ENCODE measurements around the gene NCMAP.
"Not testable (repeated sequence)": the region's sequence is repeated elsewhere in the genome, so short reads cannot be mapped to it uniquely, and the experiment has no call there.

Gene NCMAP

GRCh38 chr1:24544239-24544638, 11.6 kb upstream of the NCMAP start:
- no peak for DNase-seq

GRCh38 chr1:24545662-24546061, 10.2 kb upstream of the NCMAP start:
- no peak for DNase-seq

- no peak for DNase-seq
These were observed 8.7 kb upstream of the NCMAP start for GRCh38 chr1:24547195-24547594.

- DNase-seq: no peak
These were observed 7.8 kb upstream of the NCMAP start for GRCh38 chr1:24548070-24548469.

- not testable (repeated sequence) for DNase-seq
These were observed 6.7 kb upstream of the NCMAP start for GRCh38 chr1:24549210-24549609.

- peak; percentile 7 for DNase-seq
These were observed 4.5 kb upstream of the NCMAP start for GRCh38 chr1:24551290-24551959.

GRCh38 chr1:24551960-24552571, 3.8 kb upstream of the NCMAP start:
- no peak for DNase-seq

GRCh38 chr1:24553931-24554330, 2.0 kb upstream of the NCMAP start:
- no peak for DNase-seq

GRCh38 chr1:24554714-24555113, 1.2 kb upstream of the NCMAP start:
- no peak for DNase-seq

- DNase-seq: no peak
These were observed 518 bp downstream of the NCMAP start for GRCh38 chr1:24556414-24556795.

- DNase-seq: no peak
These were observed 1.3 kb downstream of the NCMAP start for GRCh38 chr1:24557220-24557619.

GRCh38 chr1:24557711-24558131, 1.8 kb downstream of the NCMAP start:
- DNase-seq: no peak

GRCh38 chr1:24558455-24558854, 2.6 kb downstream of the NCMAP start:
- DNase-seq: no peak

GRCh38 chr1:24558902-24559791, 3.3 kb downstream of the NCMAP start:
- peak; percentile 74 for DNase-seq

GRCh38 chr1:24560361-24560760, 4.5 kb downstream of the NCMAP start:
- DNase-seq: no peak

GRCh38 chr1:24562625-24563024, 6.7 kb downstream of the NCMAP start:
- peak; percentile 16 for DNase-seq

GRCh38 chr1:24564695-24565094, 8.8 kb downstream of the NCMAP start:
- DNase-seq: no peak

GRCh38 chr1:24566236-24566867, 10.5 kb downstream of the NCMAP start:
- DNase-seq: no peak

GRCh38 chr1:24567792-24568388, 12.0 kb downstream of the NCMAP start:
- DNase-seq: peak; percentile 39

GRCh38 chr1:24568475-24568874, 12.6 kb downstream of the NCMAP start:
- DNase-seq: no peak

GRCh38 chr1:24570265-24571125, 14.6 kb downstream of the NCMAP start:
- no peak for DNase-seq

- no peak for DNase-seq
These were observed 16.4 kb downstream of the NCMAP start for GRCh38 chr1:24572301-24572700.
